SK-N-SH treated with all-trans-retinoic acid at 6 μM for 48 hours (cell line): ENCODE measurements around the gene TANC1.

Experiments used
- ZC3H10 ChIP-seq: fragments of 250-450 bp; sonication (Bioruptor Pico); IDR thresholded peaks from 2 replicates; pipeline ENCODE4 v1.5.1; 2021; ENCODE audit warnings: mild to moderate bottlenecking, moderate library complexity
- ZFP30 ChIP-seq: fragments of 450-650 bp; formaldehyde crosslinking; IDR thresholded peaks from 2 replicates; pipeline ENCODE4 v1.5.0; 2022; ENCODE audit warnings: mild to moderate bottlenecking, moderate library complexity

DNA sequence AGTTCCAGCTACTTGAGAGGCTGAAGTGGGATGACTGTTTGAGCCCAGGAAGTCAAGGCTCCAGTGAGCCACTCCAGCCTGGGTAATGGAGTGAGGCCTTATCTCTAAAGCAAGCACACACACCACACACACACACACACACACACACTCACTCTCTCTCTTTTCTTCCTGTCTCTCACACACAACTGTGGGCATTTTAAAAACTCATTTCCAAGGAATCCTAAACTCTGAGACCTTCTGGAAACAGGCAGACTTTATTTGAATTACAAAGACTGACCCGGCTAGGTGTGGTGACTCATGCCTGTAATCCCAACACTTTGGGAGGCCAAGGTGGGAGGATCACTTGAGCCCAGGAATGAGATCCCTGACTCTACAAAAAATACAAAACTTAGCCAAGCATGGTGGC is 296.7 kb downstream of the TANC1 start:
- TF ChIP-seq ZFP30 (CRISPR knock-in tag) (no peak), ZC3H10 (CRISPR knock-in tag) (no peak)
